Measurements from ENCODE around the gene UBA1. TPM values are rescaled to one million over a fixed set of nuclear protein-coding genes. Genes with fewer than 3 reads are reported as not detected.
A peak's percentile ranks its signal among the peaks of the same experiment; 100 is the strongest.

UBA1 gene
- 100 to 1,000 TPM; 125 to 218 (median 147) TPM for total RNA-seq

GRCh38 chrX:47193475-47194193, at the start of gene UBA1:
Gene UBA1, plus strand, starts transcription at chrX:47193829. Its CDS starts 4,974 bp downstream, at chrX:47198803.
- Histone ChIP-seq H3K9me3 (no peaks in the 10 kb centered on the region), H3K4me1 (peaks cover 50 to 71% (median 57%) of the 10 kb centered on the region in 4 donors), H3K27me3 (no peaks in the 10 kb centered on the region), H3K27ac (replicated peaks in 1 of 4) (peak within 1 kb of the TSS; percentile 92 to 97 (median 96)), H3K36me3 (peaks cover 0 to 9% (median 3%) of the 10 kb centered on the region in 4 donors), H3K4me3 (peak within 1 kb of the TSS; percentile 72 to 95 (median 80))
- WGBS: under 1% methylated on average over 25 of the region's 50 CpGs
- TF ChIP-seq EP300 (IDR thresholded peaks at IDR 0.05) (no peak), CTCF (IDR thresholded peaks at IDR 0.05) (peak; percentile 59 to 95 (median 93)), POLR2A (IDR thresholded peaks at IDR 0.05; ENCODE audit: low read depth) (peak; percentile 45), POLR2AphosphoS5 (IDR thresholded peaks at IDR 0.05) (peak; percentile 87 to 91)
- intact Hi-C loops (cut with DNase I): loop anchor here (2.0 to 10.0 kb wide), 3 partner anchors 191 to 831 kb away; no protein-coding TSS in a partner anchor
- peak; percentile 97 for DNase-seq (ENCODE audit: extremely low spot score)

- H3K4me3 ChIP-seq: peak overlapping the region; percentile 67 to 83 (median 72)
- no peaks in the 10 kb centered on the region for H3K27me3 ChIP-seq
- TF ChIP-seq CTCF (IDR thresholded peaks at IDR 0.05): no peak
- no peak for TF ChIP-seq EP300 (IDR thresholded peaks at IDR 0.05)
- no peak for TF ChIP-seq POLR2A (IDR thresholded peaks at IDR 0.05; ENCODE audit: low read depth)
- TF ChIP-seq POLR2AphosphoS5 (IDR thresholded peaks at IDR 0.05): no peak
- WGBS: 46% methylated on average over 46 of the region's 46 CpGs
- intact Hi-C loops (cut with DNase I): no loop called here
- peak overlapping the region; percentile 88 to 94 (median 94) for H3K27ac ChIP-seq (replicated peaks in 1 of 4)
- no peak for DNase-seq (ENCODE audit: extremely low spot score)
- H3K4me1 ChIP-seq: peaks cover 4 to 35% (median 30%) of the 10 kb centered on the region in 4 donors
- H3K9me3 ChIP-seq: no peaks in the 10 kb centered on the region
- H3K36me3 ChIP-seq: peaks cover 0 to 23% (median 17%) of the 10 kb centered on the region in 4 donors
These were observed 49.6 kb upstream of the UBA1 start for GRCh38 chrX:47143894-47144625.

- Histone ChIP-seq H3K4me1 (peaks cover 4 to 39% (median 32%) of the 10 kb centered on the region in 4 donors), H3K36me3 (peaks cover 0 to 21% (median 15%) of the 10 kb centered on the region in 4 donors), H3K27me3 (no peaks in the 10 kb centered on the region), H3K9me3 (no peaks in the 10 kb centered on the region), H3K27ac (replicated peaks in 1 of 4) (peak within 1 kb of the TSS; percentile 88 to 94 (median 94)), H3K4me3 (peak within 1 kb of the TSS; percentile 67 to 83 (median 72))
- intact Hi-C loops (cut with DNase I): no loop called here
- WGBS: 40% methylated on average over 35 of the region's 54 CpGs
- peak; percentile 42 to 72 (median 61) for TF ChIP-seq CTCF (IDR thresholded peaks at IDR 0.05)
- peak; percentile 78 to 91 for TF ChIP-seq POLR2AphosphoS5 (IDR thresholded peaks at IDR 0.05)
- TF ChIP-seq POLR2A (IDR thresholded peaks at IDR 0.05; ENCODE audit: low read depth): peak; percentile 65
- TF ChIP-seq EP300 (IDR thresholded peaks at IDR 0.05): no peak
- peak; percentile 95 for DNase-seq (ENCODE audit: extremely low spot score)
These were observed 48.8 kb upstream of the UBA1 start, which contains the start of the genes NDUFB11 and RBM10 for GRCh38 chrX:47144626-47145394. Gene NDUFB11, minus strand, starts transcription at chrX:47144702. Its CDS starts 23 bp downstream, at chrX:47144679. Gene RBM10, plus strand, starts transcription at chrX:47145221. Its CDS starts 2,261 bp downstream, at chrX:47147482.

- Histone ChIP-seq H3K9me3 (no peaks in the 10 kb centered on the region), H3K27me3 (no peaks in the 10 kb centered on the region), H3K4me1 (peaks cover 4 to 39% (median 32%) of the 10 kb centered on the region in 4 donors), H3K27ac (replicated peaks in 1 of 4) (peak overlapping the region; percentile 88 to 94 (median 94)), H3K36me3 (peaks cover 0 to 22% (median 10%) of the 10 kb centered on the region in 4 donors), H3K4me3 (peak overlapping the region; percentile 67 to 83 (median 72))
- TF ChIP-seq POLR2AphosphoS5 (IDR thresholded peaks at IDR 0.05) (no peak), EP300 (IDR thresholded peaks at IDR 0.05) (no peak), POLR2A (IDR thresholded peaks at IDR 0.05; ENCODE audit: low read depth) (no peak), CTCF (IDR thresholded peaks at IDR 0.05) (no peak)
- 44% methylated on average over 35 of the region's 39 CpGs for WGBS
- intact Hi-C loops (cut with DNase I): no loop called here
- no peak for DNase-seq (ENCODE audit: extremely low spot score)
These were observed 48.1 kb upstream of the UBA1 start for GRCh38 chrX:47145395-47146120.

All from esophagus muscularis mucosa (tissue), 4 donors.